Activated CD4-positive, CD25-positive, alpha-beta regulatory T cell (primary cell): ENCODE measurements around the gene CACNA1C.

Experiments
- DNase-seq, 4 experiments: peaks; one replicate each; lab custom pipeline; 2025; lab: John Stamatoyannopoulos, UW

Gene CACNA1C

DNA sequence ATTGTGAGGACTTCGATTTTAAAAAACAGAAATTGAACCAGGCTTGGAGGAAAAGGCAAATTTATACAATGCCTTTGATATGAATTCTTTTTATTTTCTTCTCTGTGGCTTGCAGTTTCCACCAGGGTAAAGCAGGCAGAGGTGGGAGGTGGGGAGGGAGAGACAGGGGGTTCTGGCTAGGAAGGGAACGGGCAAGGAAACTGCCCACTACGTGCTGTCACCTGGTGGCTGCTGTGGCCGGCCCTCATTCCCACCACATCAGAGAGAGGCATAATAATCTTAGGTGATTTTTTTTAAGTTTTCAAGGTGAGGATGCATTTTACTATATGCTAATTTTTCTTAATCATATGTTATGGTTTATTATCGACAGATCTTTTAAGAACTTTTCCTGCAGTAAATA lies 145.8 kb downstream of the CACNA1C start:
- no peak for DNase-seq

- no peak for DNase-seq
Measured at GRCh38 chr12:2205996-2206395, 153.2 kb downstream of the CACNA1C start.

DNA sequence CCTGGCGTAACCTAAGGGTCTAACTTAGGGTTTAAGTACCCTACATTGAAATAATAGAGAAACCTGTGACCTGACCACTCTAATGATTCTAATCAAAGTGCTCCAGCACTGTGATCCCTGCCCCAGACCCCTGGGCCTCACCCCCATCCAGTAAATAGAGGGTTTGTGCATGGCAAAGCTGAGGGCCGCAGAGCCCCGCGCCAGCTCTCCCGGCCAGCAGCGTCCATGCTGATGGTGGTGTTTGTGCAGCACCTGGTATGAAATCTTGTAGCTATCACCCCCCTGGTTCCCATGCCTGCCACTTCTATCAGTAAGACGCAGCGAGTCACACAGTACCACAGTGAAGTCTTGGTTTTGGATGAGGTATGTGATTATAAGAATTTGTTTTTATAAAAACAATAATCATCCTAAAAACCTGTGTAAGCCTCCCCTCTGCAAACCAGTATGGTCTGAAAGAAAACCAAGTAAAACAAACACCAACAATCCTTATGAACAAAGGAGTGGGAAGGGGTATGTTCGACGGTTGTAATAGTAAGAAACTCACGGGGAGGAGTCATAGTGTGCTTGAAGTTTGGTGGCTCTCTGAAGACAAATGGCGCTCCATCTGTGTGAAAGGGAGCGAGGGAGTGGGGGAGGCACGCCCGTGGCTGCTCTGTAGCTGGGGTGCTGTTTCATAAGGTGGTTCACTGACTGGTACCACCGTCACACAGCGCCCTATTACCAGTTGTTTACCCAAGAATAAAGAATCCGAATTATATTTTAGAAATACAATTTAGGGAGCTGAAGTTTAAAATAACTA lies 156.2 kb downstream of the CACNA1C start:
- no peak for DNase-seq

- no peak for DNase-seq
Measured at GRCh38 chr12:2211119-2211518, 158.3 kb downstream of the CACNA1C start.

DNA sequence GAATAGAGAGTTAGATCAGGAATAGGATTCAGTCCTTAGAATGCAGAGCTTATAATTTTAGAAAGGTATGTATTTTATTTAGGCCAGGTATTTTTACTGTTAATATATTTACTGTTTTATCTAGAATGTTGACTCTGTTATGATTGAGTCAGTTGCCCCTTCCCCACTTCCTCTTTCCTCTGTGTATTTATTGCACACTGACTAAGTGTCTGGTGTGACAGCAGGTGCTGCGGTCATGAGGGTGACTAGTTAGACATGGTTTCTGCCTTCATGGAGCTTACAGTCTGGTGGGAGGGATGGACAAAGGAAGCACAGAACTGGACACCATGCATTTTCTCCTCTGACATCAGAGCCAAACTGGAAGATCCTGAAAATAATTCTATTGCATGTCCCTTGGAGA lies 159.8 kb downstream of the CACNA1C start:
- no peak for DNase-seq

DNA sequence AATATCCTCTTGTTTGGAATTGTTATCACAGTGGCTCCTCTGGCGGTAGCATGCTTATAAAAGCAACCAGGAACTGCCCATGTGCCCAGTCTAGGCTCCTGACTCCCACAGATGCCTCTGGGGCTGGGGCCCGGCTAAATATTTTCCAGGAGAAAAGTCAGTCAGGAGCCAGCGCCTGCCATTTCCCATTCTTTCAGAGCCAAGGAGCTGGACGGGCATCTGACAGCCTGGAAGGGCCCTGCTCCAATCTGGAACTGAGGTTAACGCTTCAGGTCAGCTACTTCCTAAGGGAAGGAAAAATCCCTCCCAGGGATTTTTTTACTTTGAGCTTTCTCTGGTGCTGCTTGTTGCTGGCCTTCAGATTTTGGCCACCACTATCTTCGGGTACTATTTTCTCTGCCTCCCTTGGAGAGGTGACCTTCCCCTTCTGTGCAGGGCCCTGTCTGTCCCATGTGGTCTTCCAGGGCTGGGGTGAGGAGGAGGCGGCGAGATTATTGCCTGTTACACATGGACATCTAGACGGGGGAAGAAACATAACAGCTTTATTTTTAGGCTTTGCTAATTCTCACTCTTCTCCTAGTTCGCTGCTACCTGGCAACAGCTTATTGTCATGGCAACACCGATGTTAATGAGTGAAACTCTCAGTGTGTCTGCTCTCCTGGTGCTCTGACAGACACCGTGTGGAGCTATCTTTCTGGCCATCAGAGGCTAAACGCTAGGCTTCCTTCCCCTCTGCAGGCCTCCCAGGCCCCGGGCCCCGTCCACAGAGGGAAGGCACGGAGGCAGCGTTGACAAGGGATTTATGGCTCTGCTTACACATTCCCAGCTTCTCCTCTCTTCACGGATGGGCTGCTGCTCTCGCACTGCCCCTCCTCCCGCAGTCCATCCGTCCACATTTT lies 160.4 kb downstream of the CACNA1C start:
- no peak for DNase-seq

DNA sequence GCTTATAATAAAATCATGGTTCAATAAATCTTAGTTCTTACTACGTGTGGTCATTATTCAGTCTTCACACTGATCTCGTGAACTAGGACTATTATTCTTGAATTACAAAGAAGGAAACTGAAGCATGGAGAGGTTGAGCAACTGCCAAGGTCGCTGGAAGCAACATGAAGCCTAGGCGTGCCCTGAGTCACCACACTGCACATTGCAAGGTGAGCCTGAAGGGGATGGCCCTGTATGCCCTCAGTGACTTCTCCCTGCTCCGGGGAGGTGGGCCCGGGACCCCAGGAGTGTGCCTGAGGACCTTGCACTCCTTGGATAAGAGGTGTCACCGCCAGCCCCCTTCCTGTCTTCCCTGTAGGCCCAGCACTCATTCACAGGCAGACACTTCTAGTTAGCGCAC lies 161.6 kb downstream of the CACNA1C start:
- DNase-seq: no peak

GRCh38 chr12:2215709-2216560 lies 163.1 kb downstream of the CACNA1C start:
- DNase-seq: no peak

DNA sequence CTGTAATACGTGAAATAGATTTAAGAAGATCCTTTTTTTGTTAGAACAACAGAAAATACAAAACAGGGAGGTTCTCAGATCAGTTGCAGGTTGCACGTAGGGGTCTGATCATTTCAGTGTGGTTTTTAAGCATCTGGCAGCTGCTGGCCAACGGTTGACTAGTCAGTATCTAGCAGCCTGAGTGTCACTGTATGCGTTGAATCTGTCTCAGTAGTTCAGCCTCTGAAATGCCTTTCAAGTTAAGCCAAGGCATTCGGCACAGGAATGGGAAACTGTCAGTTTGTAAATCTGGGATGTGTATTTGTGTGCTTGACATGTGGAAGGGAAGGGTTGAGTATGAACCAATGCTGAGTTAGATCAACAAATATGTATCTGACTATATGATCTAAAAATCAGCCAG lies 165.9 kb downstream of the CACNA1C start:
- DNase-seq: no peak

DNA sequence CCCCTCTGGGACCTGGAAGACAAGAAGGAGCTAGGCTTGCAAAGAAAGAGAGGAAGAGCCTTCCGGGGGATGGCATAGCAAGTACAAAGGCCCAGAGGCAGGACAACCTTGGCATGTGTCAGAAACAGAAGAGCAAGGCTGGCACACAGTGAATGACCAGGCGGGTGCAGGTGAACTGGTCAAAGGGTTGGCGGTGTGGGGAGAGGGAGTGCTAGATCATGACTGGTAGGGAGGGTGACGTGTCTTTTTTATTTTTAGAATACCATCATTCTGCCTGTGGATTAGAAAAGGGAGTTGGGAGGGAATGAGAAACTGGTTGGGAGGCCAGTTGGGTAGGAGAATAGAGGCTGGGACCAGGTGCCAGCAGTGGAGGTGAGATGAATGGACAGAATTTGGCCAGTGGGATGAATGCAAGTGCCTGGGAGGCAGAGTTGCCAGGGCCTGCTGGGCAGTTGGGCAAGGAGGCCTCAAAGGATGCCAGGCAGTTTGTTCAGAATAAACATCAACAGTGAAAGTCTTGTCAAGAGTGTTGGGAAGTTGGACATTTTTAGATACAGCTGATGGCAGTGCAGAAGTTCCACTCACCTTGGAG lies 168.3 kb downstream of the CACNA1C start:
- no peak for DNase-seq

DNA sequence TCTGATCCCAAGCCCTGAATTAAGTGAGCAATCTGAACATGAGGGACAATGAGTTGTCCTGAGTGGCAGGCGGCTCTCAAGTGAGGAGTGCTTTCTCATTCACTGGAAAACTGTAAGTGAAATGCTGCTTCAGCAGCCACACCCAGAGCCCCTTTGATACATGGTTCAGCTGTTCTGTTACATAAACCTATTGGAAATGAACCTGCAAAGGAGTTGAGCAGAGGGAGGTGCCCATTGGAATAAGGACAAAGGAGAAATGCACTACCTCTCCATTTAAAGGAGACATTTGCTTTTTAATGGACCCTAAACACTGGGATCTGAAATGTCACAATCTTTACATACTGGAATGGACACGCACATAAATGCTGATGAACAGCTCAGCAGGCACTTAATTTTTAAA lies 169.9 kb downstream of the CACNA1C start:
- DNase-seq: no peak

GRCh38 chr12:2224961-2225360 lies 172.2 kb downstream of the CACNA1C start:
- DNase-seq: no peak

- DNase-seq: no peak
Measured at GRCh38 chr12:2225696-2226095, 172.9 kb downstream of the CACNA1C start.

DNA sequence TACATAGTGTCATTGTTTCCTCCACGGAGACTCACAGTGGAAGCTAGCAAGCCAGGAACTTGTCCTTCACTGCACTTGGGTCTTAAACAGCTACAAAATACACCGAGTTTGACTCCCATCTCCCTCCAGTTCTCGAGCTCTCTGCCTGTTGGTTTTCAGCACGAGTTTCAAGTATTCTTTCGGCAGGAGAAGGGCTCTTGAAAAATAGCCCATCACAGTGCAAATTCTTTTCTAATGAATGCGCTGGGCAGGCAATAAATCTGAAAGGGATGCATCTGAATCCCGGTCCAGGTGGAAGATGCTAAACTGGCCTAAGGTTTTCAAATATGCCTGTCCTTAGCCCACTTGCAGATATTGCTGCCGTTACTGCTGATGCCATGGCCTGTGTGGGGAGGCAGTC lies 173.9 kb downstream of the CACNA1C start:
- no peak for DNase-seq

GRCh38 chr12:2227360-2227759 lies 174.6 kb downstream of the CACNA1C start:
- DNase-seq: no peak

DNA sequence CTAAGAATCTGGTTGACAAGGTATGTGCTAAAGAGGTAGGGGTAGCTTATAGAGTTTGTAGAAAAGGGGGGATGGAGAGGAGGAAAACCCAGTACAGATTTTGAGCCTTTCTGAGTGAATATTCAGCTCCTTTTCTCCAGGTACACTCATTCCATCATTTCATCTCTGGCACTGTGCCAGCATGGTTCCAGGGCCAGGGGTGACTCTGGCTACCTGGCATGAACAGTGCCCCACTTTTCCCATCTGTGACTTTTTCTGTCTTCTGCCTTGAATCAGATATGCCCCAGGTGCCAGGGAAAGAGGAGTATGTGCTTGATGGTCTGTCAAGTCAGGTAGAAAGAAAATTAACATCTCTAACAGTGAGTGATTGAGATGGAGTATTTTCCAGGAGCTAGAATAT lies 175.7 kb downstream of the CACNA1C start:
- DNase-seq: no peak

DNA sequence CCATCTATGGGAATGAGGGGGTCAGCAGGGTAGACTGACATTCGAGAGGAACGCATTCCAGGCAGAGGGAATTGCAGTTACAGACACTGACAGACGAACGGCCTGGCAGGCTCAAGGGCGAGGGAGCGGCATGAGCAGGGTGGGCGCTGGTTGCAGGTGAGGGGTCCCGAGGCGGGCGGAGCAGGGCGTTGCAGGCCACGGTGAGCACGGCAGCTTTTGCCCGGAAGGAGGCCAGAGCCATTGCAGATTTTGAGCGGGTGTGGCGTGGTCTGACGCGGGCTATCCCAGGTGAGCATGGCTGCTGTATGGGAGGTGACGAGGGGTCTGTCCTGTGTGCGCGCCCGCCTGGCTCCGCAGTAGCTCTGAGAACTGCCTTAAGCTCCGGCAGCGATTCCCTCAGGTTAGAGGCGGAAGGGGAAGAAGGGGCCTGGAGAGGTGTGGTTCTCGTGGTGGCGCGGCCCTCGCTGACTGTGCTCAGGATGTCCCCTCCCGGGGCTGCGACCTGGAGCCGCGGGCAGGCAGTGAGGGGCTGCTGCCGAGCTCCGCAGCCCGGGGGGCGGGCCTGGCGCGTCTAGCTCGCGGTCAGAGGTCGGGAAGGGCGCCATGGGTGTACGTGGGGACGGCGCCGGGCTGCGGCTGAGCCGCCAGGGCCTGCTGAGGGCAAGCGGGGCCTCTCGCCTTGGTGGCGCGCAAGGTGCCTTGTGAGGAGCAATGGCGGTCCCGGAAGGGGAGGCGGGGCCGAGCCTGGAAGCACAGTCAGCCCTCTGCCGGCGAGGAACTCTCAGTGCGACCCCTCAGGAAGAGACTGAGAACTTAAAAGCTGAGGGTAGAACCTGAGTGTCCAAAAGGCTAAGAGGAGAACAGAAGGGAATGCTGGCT lies 177.1 kb downstream of the CACNA1C start:
- no peak for DNase-seq

DNA sequence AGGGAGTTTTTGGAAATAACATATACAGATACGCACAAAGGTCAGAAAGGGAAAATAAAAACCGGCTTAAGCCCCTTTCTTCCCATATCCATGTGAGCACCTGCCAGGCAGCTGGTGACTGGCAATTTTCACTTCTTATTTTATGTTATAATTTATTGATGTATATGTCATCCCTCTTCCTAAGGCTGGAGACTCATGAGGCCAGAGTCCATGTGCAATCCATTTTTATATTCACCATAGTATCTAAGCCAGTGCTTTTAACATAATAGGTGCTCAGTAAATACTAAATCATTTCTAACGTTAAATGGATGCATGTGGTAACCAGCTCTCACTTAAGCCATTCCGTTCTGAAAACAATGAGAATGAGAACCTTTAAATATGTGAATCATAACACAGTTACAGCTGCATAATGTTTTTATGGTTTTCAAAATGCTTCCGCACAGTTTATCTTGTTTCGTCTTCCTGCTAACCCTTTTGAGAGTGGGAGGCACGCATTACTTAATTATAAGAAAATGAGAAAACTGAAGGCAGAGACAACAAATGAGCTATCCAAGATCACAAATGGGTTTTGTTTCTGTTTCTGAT lies 178.3 kb downstream of the CACNA1C start:
- DNase-seq: no peak

DNA sequence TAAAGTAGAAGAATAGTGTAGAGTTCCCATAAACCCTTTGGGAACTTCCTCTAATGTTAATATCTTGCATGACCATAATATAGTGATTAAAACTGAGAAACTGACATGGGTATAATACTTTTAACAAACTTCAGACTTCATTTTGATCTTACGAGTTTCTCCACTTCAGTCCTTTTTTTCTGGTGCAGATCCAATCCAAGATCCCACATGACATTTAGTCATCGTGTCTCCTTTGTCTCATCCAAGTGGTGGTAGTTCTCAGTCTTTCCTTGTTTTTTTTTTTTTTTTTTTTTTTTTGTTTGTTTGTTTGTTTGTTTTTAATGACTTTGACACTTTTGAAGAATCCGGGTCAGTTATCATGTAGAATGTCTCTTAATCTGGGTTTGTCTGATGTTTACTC lies 179.2 kb downstream of the CACNA1C start:
- no peak for DNase-seq

DNA sequence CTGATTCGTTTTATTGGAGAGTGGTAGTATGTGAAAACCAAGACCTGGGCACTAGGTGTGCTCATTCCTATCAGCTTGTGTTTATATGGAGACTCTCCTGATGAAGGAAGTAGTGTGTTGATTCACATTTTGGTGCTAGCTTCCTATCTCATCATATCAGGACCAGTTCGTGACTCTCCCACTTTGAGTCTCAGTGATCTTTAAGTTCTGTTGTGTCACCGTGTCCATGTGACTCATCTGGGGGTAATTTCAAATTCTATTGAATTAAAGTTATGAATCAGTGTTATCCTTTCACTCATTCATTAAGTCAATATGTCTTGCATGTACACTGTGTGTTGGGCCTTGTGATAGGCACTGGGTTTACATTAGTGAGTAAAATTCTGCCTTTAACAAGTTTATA lies 180.2 kb downstream of the CACNA1C start:
- no peak for DNase-seq

DNA sequence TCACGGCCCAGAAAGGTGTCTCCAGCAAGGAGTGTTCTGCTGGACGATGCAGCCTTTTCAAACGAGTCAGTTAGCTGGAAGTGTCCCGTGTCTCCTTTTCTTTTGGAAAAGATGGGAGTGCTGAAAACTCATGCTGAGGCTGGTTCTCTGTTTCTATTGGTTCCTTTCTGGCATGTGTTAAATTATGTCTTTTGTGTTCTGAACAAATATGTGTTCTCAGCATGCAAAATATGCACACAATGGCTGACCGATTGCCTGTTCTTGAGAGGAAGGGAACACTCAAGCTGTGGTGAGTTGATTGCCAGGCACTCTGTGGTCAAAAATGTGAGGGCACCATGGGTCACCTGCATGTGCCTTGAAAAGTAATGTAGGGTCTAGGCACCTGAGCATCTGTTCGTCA lies 181.3 kb downstream of the CACNA1C start:
- DNase-seq: no peak
